Mucosa of rectum (tissue), 2 donors: Measurements from ENCODE around the gene RFTN1.

Experiments
- H3K27ac ChIP-seq, 2 donors: one replicate each; pipeline ENCODE4 v1.7.0; 2013; ENCODE audit warnings: inconsistent platforms in 2 of 2, low read depth in 2 of 2, low read length in 2 of 2
- H3K27me3 ChIP-seq, 2 donors: one replicate each; pipeline ENCODE4 v1.7.0; 2013; ENCODE audit warnings: low read length in 2 of 2; ENCODE audit not compliant: control insufficient read depth in 2 of 2, insufficient read depth in 2 of 2
- H3K36me3 ChIP-seq, 2 donors: one replicate each; pipeline ENCODE4 v1.7.0; 2013; ENCODE audit warnings: low read length in 2 of 2; ENCODE audit not compliant: control insufficient read depth in 2 of 2, insufficient read depth in 2 of 2
- H3K4me1 ChIP-seq, 2 donors: one replicate each; pipeline ENCODE4 v1.7.0; 2013; ENCODE audit warnings: low read length in 2 of 2, mild to moderate bottlenecking in 1 of 2; ENCODE audit not compliant: control insufficient read depth in 2 of 2, insufficient read depth in 2 of 2
- H3K4me3 ChIP-seq, 2 donors: one replicate each; pipeline ENCODE4 v1.7.0; 2013; ENCODE audit warnings: low read length in 2 of 2
- H3K9ac ChIP-seq, 2 donors: one replicate each; pipeline ENCODE4 v1.7.0; 2013; ENCODE audit warnings: low read length in 2 of 2, low read depth in 1 of 2, mild to moderate bottlenecking in 1 of 2
- H3K9me3 ChIP-seq, 2 donors: one replicate each; pipeline ENCODE4 v1.7.0; 2013; ENCODE audit warnings: low read length in 2 of 2; ENCODE audit not compliant: control insufficient read depth in 2 of 2
- donor health status: healthy.
- donor health status: Normal muscosa, but diverticular disease.

RFTN1 gene

DNA sequence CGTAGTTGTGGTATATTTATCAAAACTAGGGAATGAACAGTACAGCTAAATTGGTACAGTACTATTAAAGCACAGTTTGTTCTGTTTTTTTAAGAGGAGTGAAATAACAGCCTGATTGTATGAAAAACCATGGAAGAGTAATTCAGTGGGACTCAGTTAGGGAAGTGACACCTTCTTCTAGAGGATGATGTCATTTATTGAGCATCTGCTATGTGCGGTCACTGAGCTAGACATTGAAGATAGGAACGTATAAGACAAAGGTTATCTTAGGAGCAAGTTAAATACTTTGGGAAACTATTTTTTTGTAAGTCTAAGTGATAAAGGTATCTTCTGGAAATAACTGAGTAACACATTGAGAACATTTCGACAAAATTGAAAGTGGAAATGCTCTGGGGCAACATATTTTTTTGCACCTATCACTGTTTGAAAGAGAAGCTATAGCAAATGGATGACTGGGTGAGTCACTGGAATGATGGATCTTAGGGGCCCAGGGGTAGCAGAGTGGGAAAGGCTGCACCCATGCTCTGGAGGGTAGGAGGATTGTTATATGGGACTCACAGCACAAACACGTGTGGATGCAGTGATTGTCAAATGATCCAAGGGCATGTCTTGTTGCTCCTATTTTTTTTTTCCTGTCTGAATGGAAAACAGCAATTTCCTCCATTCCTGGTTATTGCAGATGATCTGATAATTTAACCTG, 205.5 kb downstream of the RFTN1 start:
- no peak overlapping the region for H3K9ac ChIP-seq
- H3K36me3 ChIP-seq: peaks cover 24 to 27% of the 10 kb centered on the region in 2 donors
- H3K9me3 ChIP-seq: no peaks in the 10 kb centered on the region
- H3K4me3 ChIP-seq: no peak overlapping the region
- peaks cover 0 to 3% of the 10 kb centered on the region in 2 donors for H3K4me1 ChIP-seq
- H3K27ac ChIP-seq: no peak overlapping the region
- no peaks in the 10 kb centered on the region for H3K27me3 ChIP-seq

- H3K9me3 ChIP-seq: no peaks in the 10 kb centered on the region
- H3K27me3 ChIP-seq: no peaks in the 10 kb centered on the region
- no peak overlapping the region for H3K4me3 ChIP-seq
- H3K27ac ChIP-seq: peak overlapping the region in 1 of 2 donors; percentile 11
- H3K9ac ChIP-seq: no peak overlapping the region
- H3K4me1 ChIP-seq: peaks cover 0 to 3% of the 10 kb centered on the region in 2 donors
- peaks cover 33 to 43% of the 10 kb centered on the region in 2 donors for H3K36me3 ChIP-seq
These were observed 208.4 kb downstream of the RFTN1 start for GRCh38 chr3:16305111-16305541.

GRCh38 chr3:16304061-16305010, 209.2 kb downstream of the RFTN1 start:
- Histone ChIP-seq H3K27ac (no peak overlapping the region), H3K27me3 (no peaks in the 10 kb centered on the region), H3K4me3 (no peak overlapping the region), H3K9ac (no peak overlapping the region), H3K4me1 (peaks cover 0 to 3% of the 10 kb centered on the region in 2 donors), H3K36me3 (peaks cover 33 to 43% of the 10 kb centered on the region in 2 donors), H3K9me3 (no peaks in the 10 kb centered on the region)

GRCh38 chr3:16303037-16303575, 210.4 kb downstream of the RFTN1 start:
- peaks cover 34 to 43% of the 10 kb centered on the region in 2 donors for H3K36me3 ChIP-seq
- H3K27ac ChIP-seq: no peak overlapping the region

GRCh38 chr3:16302082-16302631, 211.3 kb downstream of the RFTN1 start:
- Histone ChIP-seq H3K4me1 (peaks cover 0 to 3% of the 10 kb centered on the region in 2 donors), H3K36me3 (peaks cover 37 to 45% of the 10 kb centered on the region in 2 donors), H3K4me3 (no peak overlapping the region)

More at GRCh38 chr3:16303037-16303575, 210.4 kb downstream of the RFTN1 start:
- H3K9me3 ChIP-seq: no peaks in the 10 kb centered on the region
- H3K4me3 ChIP-seq: no peak overlapping the region
- H3K27me3 ChIP-seq: no peaks in the 10 kb centered on the region
- peaks cover 0 to 3% of the 10 kb centered on the region in 2 donors for H3K4me1 ChIP-seq
- no peak overlapping the region for H3K9ac ChIP-seq

GRCh38 chr3:16301507-16301906, 212.0 kb downstream of the RFTN1 start:
- Histone ChIP-seq H3K36me3 (peaks cover 42 to 49% of the 10 kb centered on the region in 2 donors), H3K27me3 (no peaks in the 10 kb centered on the region), H3K4me3 (no peak overlapping the region), H3K4me1 (peaks cover 0 to 3% of the 10 kb centered on the region in 2 donors), H3K9me3 (no peaks in the 10 kb centered on the region), H3K9ac (no peak overlapping the region), H3K27ac (peak overlapping the region; percentile 3 to 41)

More at GRCh38 chr3:16302082-16302631, 211.3 kb downstream of the RFTN1 start:
- H3K27me3 ChIP-seq: no peaks in the 10 kb centered on the region
- no peak overlapping the region for H3K9ac ChIP-seq
- peak overlapping the region in 1 of 2 donors; percentile 41 for H3K27ac ChIP-seq
- H3K9me3 ChIP-seq: no peaks in the 10 kb centered on the region

- H3K27ac ChIP-seq: peak overlapping the region; percentile 41 to 45
- no peak overlapping the region for H3K9ac ChIP-seq
- no peaks in the 10 kb centered on the region for H3K27me3 ChIP-seq
- no peaks in the 10 kb centered on the region for H3K9me3 ChIP-seq
- no peak overlapping the region for H3K4me3 ChIP-seq
- peaks cover 0 to 3% of the 10 kb centered on the region in 2 donors for H3K4me1 ChIP-seq
- H3K36me3 ChIP-seq: peaks cover 38 to 46% of the 10 kb centered on the region in 2 donors
These were observed 212.6 kb downstream of the RFTN1 start for GRCh38 chr3:16300881-16301359.

- no peak overlapping the region for H3K9ac ChIP-seq
- H3K27ac ChIP-seq: peak overlapping the region; percentile 41 to 45
- no peak overlapping the region for H3K4me3 ChIP-seq
- H3K4me1 ChIP-seq: peaks cover 0 to 3% of the 10 kb centered on the region in 2 donors
- H3K27me3 ChIP-seq: no peaks in the 10 kb centered on the region
- H3K36me3 ChIP-seq: peaks cover 40 to 48% of the 10 kb centered on the region in 2 donors
- H3K9me3 ChIP-seq: no peaks in the 10 kb centered on the region
These were observed 213.2 kb downstream of the RFTN1 start for GRCh38 chr3:16300307-16300706.

- H3K4me3 ChIP-seq: no peak overlapping the region
- no peaks in the 10 kb centered on the region for H3K4me1 ChIP-seq
- H3K27ac ChIP-seq: peak overlapping the region in 1 of 2 donors; percentile 28
- H3K36me3 ChIP-seq: peaks cover 39 to 44% of the 10 kb centered on the region in 2 donors
- H3K9ac ChIP-seq: no peak overlapping the region
- H3K9me3 ChIP-seq: no peaks in the 10 kb centered on the region
- H3K27me3 ChIP-seq: no peaks in the 10 kb centered on the region
These were observed 213.8 kb downstream of the RFTN1 start for GRCh38 chr3:16299746-16300145.
